Measurements from ENCODE around the gene RAB40C.
A peak's percentile ranks its signal among the peaks of the same experiment; 100 is the strongest.

The RAB40C gene

GRCh38 chr16:560701-561412 lies 29.0 kb upstream of the RAB40C start:
- peaks cover 12% of the 10 kb centered on the region for H3K27me3 ChIP-seq (ENCODE audit: control insufficient read depth, insufficient read depth, low read length)
- no peak overlapping the region for H3K4me3 ChIP-seq (ENCODE audit: low read depth, low read length)
- H3K9ac ChIP-seq (ENCODE audit: low read depth, low read length), result no peak overlapping the region
- H3K36me3 ChIP-seq (ENCODE audit: control insufficient read depth, insufficient read depth, low read length), result no peaks in the 10 kb centered on the region
- H3K9me3 ChIP-seq (ENCODE audit: control insufficient read depth, insufficient read depth, low read length), result no peaks in the 10 kb centered on the region
- no peaks in the 10 kb centered on the region for H3K4me1 ChIP-seq (ENCODE audit: control insufficient read depth, insufficient read depth, low read length)

GRCh38 chr16:561413-561794 lies 28.5 kb upstream of the RAB40C start:
- no peaks in the 10 kb centered on the region for H3K9me3 ChIP-seq (ENCODE audit: control insufficient read depth, insufficient read depth, low read length)
- no peaks in the 10 kb centered on the region for H3K4me1 ChIP-seq (ENCODE audit: control insufficient read depth, insufficient read depth, low read length)
- no peak overlapping the region for H3K9ac ChIP-seq (ENCODE audit: low read depth, low read length)
- peaks cover 12% of the 10 kb centered on the region for H3K27me3 ChIP-seq (ENCODE audit: control insufficient read depth, insufficient read depth, low read length)
- no peaks in the 10 kb centered on the region for H3K36me3 ChIP-seq (ENCODE audit: control insufficient read depth, insufficient read depth, low read length)
- no peak overlapping the region for H3K4me3 ChIP-seq (ENCODE audit: low read depth, low read length)

GRCh38 chr16:561957-562938 lies 27.6 kb upstream of the RAB40C start:
- Histone ChIP-seq H3K27me3 (ENCODE audit: control insufficient read depth, insufficient read depth, low read length) (peaks cover 12% of the 10 kb centered on the region), H3K36me3 (ENCODE audit: control insufficient read depth, insufficient read depth, low read length) (no peaks in the 10 kb centered on the region), H3K9me3 (ENCODE audit: control insufficient read depth, insufficient read depth, low read length) (no peaks in the 10 kb centered on the region), H3K9ac (ENCODE audit: low read depth, low read length) (no peak overlapping the region), H3K4me1 (ENCODE audit: control insufficient read depth, insufficient read depth, low read length) (no peaks in the 10 kb centered on the region), H3K4me3 (ENCODE audit: low read depth, low read length) (no peak overlapping the region)

GRCh38 chr16:563072-563644 lies 26.7 kb upstream of the RAB40C start:
- Histone ChIP-seq H3K4me1 (ENCODE audit: control insufficient read depth, insufficient read depth, low read length) (no peaks in the 10 kb centered on the region), H3K36me3 (ENCODE audit: control insufficient read depth, insufficient read depth, low read length) (no peaks in the 10 kb centered on the region), H3K4me3 (ENCODE audit: low read depth, low read length) (no peak overlapping the region), H3K27me3 (ENCODE audit: control insufficient read depth, insufficient read depth, low read length) (peaks cover 12% of the 10 kb centered on the region), H3K9me3 (ENCODE audit: control insufficient read depth, insufficient read depth, low read length) (no peaks in the 10 kb centered on the region), H3K9ac (ENCODE audit: low read depth, low read length) (no peak overlapping the region)

- no peaks in the 10 kb centered on the region for H3K4me1 ChIP-seq (ENCODE audit: control insufficient read depth, insufficient read depth, low read length)
- H3K9me3 ChIP-seq (ENCODE audit: control insufficient read depth, insufficient read depth, low read length), result no peaks in the 10 kb centered on the region
- H3K9ac ChIP-seq (ENCODE audit: low read depth, low read length), result no peak overlapping the region
- no peak overlapping the region for H3K4me3 ChIP-seq (ENCODE audit: low read depth, low read length)
- H3K27me3 ChIP-seq (ENCODE audit: control insufficient read depth, insufficient read depth, low read length), result peaks cover 7% of the 10 kb centered on the region
- H3K36me3 ChIP-seq (ENCODE audit: control insufficient read depth, insufficient read depth, low read length), result no peaks in the 10 kb centered on the region
Observed at GRCh38 chr16:564690-565418, 25.0 kb upstream of the RAB40C start.

GRCh38 chr16:565419-566330 lies 24.2 kb upstream of the RAB40C start:
- H3K4me1 ChIP-seq (ENCODE audit: control insufficient read depth, insufficient read depth, low read length), result no peaks in the 10 kb centered on the region
- H3K9me3 ChIP-seq (ENCODE audit: control insufficient read depth, insufficient read depth, low read length), result no peaks in the 10 kb centered on the region
- no peaks in the 10 kb centered on the region for H3K36me3 ChIP-seq (ENCODE audit: control insufficient read depth, insufficient read depth, low read length)
- H3K27me3 ChIP-seq (ENCODE audit: control insufficient read depth, insufficient read depth, low read length), result peaks cover 7% of the 10 kb centered on the region
- no peak overlapping the region for H3K4me3 ChIP-seq (ENCODE audit: low read depth, low read length)
- H3K9ac ChIP-seq (ENCODE audit: low read depth, low read length), result peak overlapping the region; percentile 12

GRCh38 chr16:566475-567372 lies 23.1 kb upstream of the RAB40C start, which contains the start of gene NHLRC4:
Gene NHLRC4 (plus strand): TSS chr16:567005. CDS start chr16:568048, 1,043 bp downstream.
- Histone ChIP-seq H3K27me3 (ENCODE audit: control insufficient read depth, insufficient read depth, low read length) (peaks cover under 1% of the 10 kb centered on the region), H3K4me1 (ENCODE audit: control insufficient read depth, insufficient read depth, low read length) (no peaks in the 10 kb centered on the region), H3K36me3 (ENCODE audit: control insufficient read depth, insufficient read depth, low read length) (no peaks in the 10 kb centered on the region), H3K4me3 (ENCODE audit: low read depth, low read length) (no peak within 1 kb of the TSS), H3K9me3 (ENCODE audit: control insufficient read depth, insufficient read depth, low read length) (no peaks in the 10 kb centered on the region), H3K9ac (ENCODE audit: low read depth, low read length) (peak within 1 kb of the TSS; percentile 12)

GRCh38 chr16:567373-568256 lies 22.3 kb upstream of the RAB40C start:
- Histone ChIP-seq H3K9me3 (ENCODE audit: control insufficient read depth, insufficient read depth, low read length) (no peaks in the 10 kb centered on the region), H3K9ac (ENCODE audit: low read depth, low read length) (no peak overlapping the region), H3K4me3 (ENCODE audit: low read depth, low read length) (no peak overlapping the region), H3K27me3 (ENCODE audit: control insufficient read depth, insufficient read depth, low read length) (no peaks in the 10 kb centered on the region), H3K4me1 (ENCODE audit: control insufficient read depth, insufficient read depth, low read length) (no peaks in the 10 kb centered on the region), H3K36me3 (ENCODE audit: control insufficient read depth, insufficient read depth, low read length) (no peaks in the 10 kb centered on the region)

- Histone ChIP-seq H3K36me3 (ENCODE audit: control insufficient read depth, insufficient read depth, low read length) (peaks cover 1% of the 10 kb centered on the region), H3K27me3 (ENCODE audit: control insufficient read depth, insufficient read depth, low read length) (no peaks in the 10 kb centered on the region), H3K9ac (ENCODE audit: low read depth, low read length) (no peak overlapping the region), H3K9me3 (ENCODE audit: control insufficient read depth, insufficient read depth, low read length) (no peaks in the 10 kb centered on the region), H3K4me3 (ENCODE audit: low read depth, low read length) (peak overlapping the region; percentile 50), H3K4me1 (ENCODE audit: control insufficient read depth, insufficient read depth, low read length) (no peaks in the 10 kb centered on the region)
Observed at GRCh38 chr16:568401-569258, 21.2 kb upstream of the RAB40C start.

Data from iPS-15b (cell line).